IPS-18c (cell line): ENCODE results near the gene NRDE2.

ENCODE experiments used
- H3K4me3 ChIP-seq: 2 replicates; pipeline ENCODE4 v1.7.0; 2013; ENCODE audit warnings: low read depth, mild to moderate bottlenecking, low read length, moderate library complexity; ENCODE audit not compliant: insufficient read depth
- H3K9me3 ChIP-seq: one replicate; pipeline ENCODE4 v1.6.1; 2013; ENCODE audit warnings: mild to moderate bottlenecking, low read length, moderate library complexity; ENCODE audit not compliant: control insufficient read depth, insufficient read depth

NRDE2 gene

GRCh38 chr14:90305176-90305601 lies 26.6 kb downstream of the NRDE2 start:
- Histone ChIP-seq H3K4me3 (no peak overlapping the region), H3K9me3 (no peaks in the 10 kb centered on the region)

- no peaks in the 10 kb centered on the region for H3K9me3 ChIP-seq
- H3K4me3 ChIP-seq: no peak overlapping the region
Measured at GRCh38 chr14:90304502-90304901, 27.2 kb downstream of the NRDE2 start.

GRCh38 chr14:90303473-90303872 lies 28.3 kb downstream of the NRDE2 start:
- H3K9me3 ChIP-seq: no peaks in the 10 kb centered on the region
- no peak overlapping the region for H3K4me3 ChIP-seq

GRCh38 chr14:90302529-90303303 lies 29.0 kb downstream of the NRDE2 start:
- H3K9me3 ChIP-seq: no peaks in the 10 kb centered on the region
- peak overlapping the region; percentile 12; the same call in 1 of the 2 replicates for H3K4me3 ChIP-seq

GRCh38 chr14:90301668-90302090 lies 30.1 kb downstream of the NRDE2 start:
- Histone ChIP-seq H3K4me3 (no peak overlapping the region), H3K9me3 (no peaks in the 10 kb centered on the region)

GRCh38 chr14:90301122-90301521 lies 30.6 kb downstream of the NRDE2 start:
- H3K4me3 ChIP-seq: no peak overlapping the region
- no peaks in the 10 kb centered on the region for H3K9me3 ChIP-seq

GRCh38 chr14:90300611-90301047 lies 31.1 kb downstream of the NRDE2 start:
- H3K9me3 ChIP-seq: no peaks in the 10 kb centered on the region
- H3K4me3 ChIP-seq: no peak overlapping the region

- Histone ChIP-seq H3K9me3 (no peaks in the 10 kb centered on the region), H3K4me3 (no peak overlapping the region)
Measured at GRCh38 chr14:90299408-90299807, 32.3 kb downstream of the NRDE2 start.

GRCh38 chr14:90297876-90298629 lies 33.7 kb downstream of the NRDE2 start:
- H3K9me3 ChIP-seq: no peaks in the 10 kb centered on the region
- no peak overlapping the region for H3K4me3 ChIP-seq

- Histone ChIP-seq H3K4me3 (no peak overlapping the region), H3K9me3 (no peaks in the 10 kb centered on the region)
Measured at GRCh38 chr14:90296641-90297040, 35.1 kb downstream of the NRDE2 start.

- no peaks in the 10 kb centered on the region for H3K9me3 ChIP-seq
Measured at GRCh38 chr14:90295870-90296516, 35.7 kb downstream of the NRDE2 start.

GRCh38 chr14:90294872-90295271 lies 36.9 kb downstream of the NRDE2 start:
- no peak overlapping the region for H3K4me3 ChIP-seq
- H3K9me3 ChIP-seq: no peaks in the 10 kb centered on the region

More at GRCh38 chr14:90295870-90296516, 35.7 kb downstream of the NRDE2 start:
- H3K4me3 ChIP-seq: no peak overlapping the region

- no peak overlapping the region for H3K4me3 ChIP-seq
- H3K9me3 ChIP-seq: no peaks in the 10 kb centered on the region
Measured at GRCh38 chr14:90293766-90294730, 37.7 kb downstream of the NRDE2 start.

- no peak overlapping the region for H3K4me3 ChIP-seq
Measured at GRCh38 chr14:90291699-90292098, 40.0 kb downstream of the NRDE2 start.

GRCh38 chr14:90290337-90291011 lies 41.3 kb downstream of the NRDE2 start:
- Histone ChIP-seq H3K9me3 (no peaks in the 10 kb centered on the region), H3K4me3 (no peak overlapping the region)

More at GRCh38 chr14:90291699-90292098, 40.0 kb downstream of the NRDE2 start:
- no peaks in the 10 kb centered on the region for H3K9me3 ChIP-seq

- H3K4me3 ChIP-seq: no peak overlapping the region
- H3K9me3 ChIP-seq: no peaks in the 10 kb centered on the region
Measured at GRCh38 chr14:90288651-90289355, 42.9 kb downstream of the NRDE2 start.
